CD14-positive monocyte (primary cell): Measurements from ENCODE around the gene MPRIP. TPM values are rescaled to one million over a fixed set of nuclear protein-coding genes. Genes with fewer than 3 reads are reported as not detected.

Experiments
- DNase-seq, 3 donors: peaks; one replicate each; pipeline ENCODE4 v3.0.0-alpha.2; 2011 to 2022
- H2AFZ ChIP-seq: 2 replicates; pipeline ENCODE4 v1.6.0; 2012; ENCODE audit warnings: mild to moderate bottlenecking, low read depth, low read length, inconsistent platforms; ENCODE audit not compliant: insufficient read depth, poor library complexity, severe bottlenecking
- H3K27ac ChIP-seq, 2 donors: 1 replicate in 1 of 2; 2 replicates in 1 of 2; pipeline ENCODE4 v1.5.1; 2012 to 2013; ENCODE audit warnings: low read length in 2 of 2, control low read depth in 1 of 2, inconsistent platforms in 1 of 2, low read depth in 1 of 2, mild to moderate bottlenecking in 1 of 2
- H3K27me3 ChIP-seq, 2 donors: one replicate each; pipeline versions ENCODE4 v1.6.0 to v1.6.1; 2011 to 2013; ENCODE audit warnings: low read length in 2 of 2; ENCODE audit not compliant: control insufficient read depth in 2 of 2, insufficient read depth in 2 of 2
- H3K36me3 ChIP-seq, 2 donors: replicated peaks in 1 of 2; 1 replicate in 1 of 2; 2 replicates in 1 of 2; pipeline versions ENCODE4 v1.5.1 to v1.6.1; 2012 to 2013; ENCODE audit warnings: low read length in 2 of 2, control low read depth in 1 of 2, inconsistent platforms in 1 of 2, mild to moderate bottlenecking in 1 of 2; ENCODE audit not compliant: insufficient read depth in 2 of 2, control insufficient read depth in 1 of 2
- H3K4me1 ChIP-seq, 2 donors: 1 replicate in 1 of 2; 2 replicates in 1 of 2; pipeline versions ENCODE4 v1.5.1 to v1.6.1; 2012 to 2013; ENCODE audit warnings: low read length in 2 of 2, control low read depth in 1 of 2, inconsistent platforms in 1 of 2, mild to moderate bottlenecking in 1 of 2, moderate library complexity in 1 of 2; ENCODE audit not compliant: insufficient read depth in 2 of 2, control insufficient read depth in 1 of 2
- H3K4me2 ChIP-seq: replicated peaks from 2 replicates; pipeline ENCODE3; 2012; ENCODE audit warnings: low read length, moderate library complexity, mild to moderate bottlenecking; ENCODE audit not compliant: poor library complexity, severe bottlenecking; ENCODE audit errors: extremely low read depth
- H3K4me3 ChIP-seq, 3 experiments: fragments of 200-600 bp in 1 of 3; sonication (generic) in 1 of 3; replicated peaks in 1 of 3; 1 replicate in 2 of 3; 2 replicates in 1 of 3; pipeline ENCODE4 v1.5.1; 2011 to 2013; ENCODE audit warnings: low read length in 3 of 3, mild to moderate bottlenecking in 3 of 3, control low read depth in 2 of 3, low read depth in 2 of 3, inconsistent platforms in 1 of 3, moderate library complexity in 1 of 3
- H3K79me2 ChIP-seq: 2 replicates; pipeline ENCODE4 v1.6.0; 2012; ENCODE audit warnings: mild to moderate bottlenecking, control low read depth, inconsistent platforms, low read length, moderate library complexity; ENCODE audit not compliant: insufficient read depth
- H3K9ac ChIP-seq: 2 replicates; pipeline ENCODE4 v1.6.0; 2017; ENCODE audit warnings: low read length, mild to moderate bottlenecking; ENCODE audit not compliant: insufficient read depth, poor library complexity, severe bottlenecking
- H3K9me3 ChIP-seq, 2 donors: replicated peaks in 1 of 2; 1 replicate in 1 of 2; 2 replicates in 1 of 2; pipeline versions ENCODE4 v1.5.1 to v1.6.1; 2012 to 2013; ENCODE audit warnings: low read length in 2 of 2, control low read depth in 1 of 2; ENCODE audit not compliant: control insufficient read depth in 1 of 2, insufficient read depth in 1 of 2
- H4K20me1 ChIP-seq: 2 replicates; pipeline ENCODE4 v1.6.0; 2012; ENCODE audit warnings: mild to moderate bottlenecking, low read length, control low read depth, moderate library complexity; ENCODE audit not compliant: insufficient read depth
- H3K27ac Mint-ChIP-seq, 7 donors: one replicate each; pipeline ENCODE4 v1.8.0; 2020; ENCODE audit warnings: mild to moderate bottlenecking in 7 of 7, mixed read lengths in 7 of 7, moderate library complexity in 6 of 7, inconsistent platforms in 2 of 7
- H3K27me3 Mint-ChIP-seq, 3 donors: one replicate each; pipeline ENCODE4 v1.8.0; 2021 to 2022; ENCODE audit warnings: low read depth in 3 of 3, mild to moderate bottlenecking in 3 of 3, mixed read lengths in 3 of 3, moderate library complexity in 3 of 3, inconsistent platforms in 1 of 3
- H3K36me3 Mint-ChIP-seq, 2 donors: one replicate each; pipeline ENCODE4 v1.8.0; 2020; ENCODE audit warnings: mixed read lengths in 2 of 2, inconsistent platforms in 1 of 2, mild to moderate bottlenecking in 1 of 2
- H3K4me1 Mint-ChIP-seq: one replicate; pipeline ENCODE4 v1.8.0; 2020; ENCODE audit warnings: mild to moderate bottlenecking, mixed read lengths
- H3K4me3 Mint-ChIP-seq, 2 donors: one replicate each; pipeline ENCODE4 v1.8.0; 2020; ENCODE audit warnings: mild to moderate bottlenecking in 2 of 2, mixed read lengths in 2 of 2, moderate library complexity in 1 of 2
- H3K9me3 Mint-ChIP-seq, 7 donors: one replicate each; pipeline ENCODE4 v1.8.0; 2020 to 2022; ENCODE audit warnings: mixed read lengths in 7 of 7, mild to moderate bottlenecking in 6 of 7, moderate library complexity in 6 of 7, inconsistent platforms in 2 of 7
- CTCF ChIP-seq: fragments of 200-600 bp; IDR thresholded peaks from one replicate; pipeline ENCODE4 v1.8.0; 2022; ENCODE audit warnings: antibody characterized with exemption, mild to moderate bottlenecking
- WGBS: methylation state at CpG from one replicate; pipeline ENCODE4 v1.1.5; 2013; ENCODE audit warnings: missing lambda C conversion rate; ENCODE audit not compliant: insufficient coverage; 5-methylcytosine and 5-hydroxymethylcytosine counted together
- intact Hi-C, 2 donors: fragments of 100-400 bp; cut with micrococcal nuclease; formaldehyde crosslinking; loops; one replicate each; pipeline versions ENCODE4 v1.15.0 to v1.15.1; 2023
- polyA plus RNA-seq, 3 donors: library from polyadenylated mRNA; depleted of rRNA in 1 of 3; unstranded in 2 of 3; stranded (reverse) in 1 of 3; fragments of 300-500 nt in 2 of 3; fragments of >200 nt in 1 of 3; fragmentation: Illumina TruSeq in 2 of 3; gene quantifications; 1 replicate in 2 of 3; 2 replicates in 1 of 3; pipeline ENCODE4 v1.2.3, GENCODE V29; 2012 to 2021

MPRIP gene
- polyA plus RNA-seq, 3 donors, result 2.0 to 48.7 (median 2.5) TPM

- peaks cover 0 to 3% (median 0%) of the 10 kb centered on the region in 3 donors for H3K27me3 Mint-ChIP-seq
- H3K36me3 ChIP-seq, result peaks cover 62 to 85% of the 10 kb centered on the region in 2 donors
- TF ChIP-seq CTCF, result no peak
- peak overlapping the region in 2 of 7 donors; percentile 7 to 17 for H3K27ac Mint-ChIP-seq
- no peak overlapping the region for H2AFZ ChIP-seq
- peaks cover 23 to 24% of the 10 kb centered on the region in 2 donors for H3K4me1 ChIP-seq
- no peaks in the 10 kb centered on the region for H4K20me1 ChIP-seq
- H3K9me3 Mint-ChIP-seq, result no peaks in the 10 kb centered on the region
- H3K79me2 ChIP-seq, result no peaks in the 10 kb centered on the region
- no peaks in the 10 kb centered on the region for H3K27me3 ChIP-seq
- H3K4me3 Mint-ChIP-seq, result no peak overlapping the region
- peaks cover 63 to 90% of the 10 kb centered on the region in 2 donors for H3K36me3 Mint-ChIP-seq
- peaks cover 29% of the 10 kb centered on the region for H3K4me1 Mint-ChIP-seq
- no peak overlapping the region for H3K4me2 ChIP-seq
- no peak overlapping the region for H3K9ac ChIP-seq
- H3K4me3 ChIP-seq, result no peak overlapping the region
- no peak overlapping the region for H3K27ac ChIP-seq
- no peaks in the 10 kb centered on the region for H3K9me3 ChIP-seq
- WGBS, result 100% methylated on average over 2 of the region's 13 CpGs
- intact Hi-C loops, result no loop called here
- DNase-seq, result no peak
Observed at GRCh38 chr17:17180741-17181525, 138.7 kb downstream of the MPRIP start.

- no peak overlapping the region for H3K4me3 Mint-ChIP-seq
- H3K9me3 Mint-ChIP-seq, result no peaks in the 10 kb centered on the region
- WGBS, result 96% methylated on average over 14 of the region's 15 CpGs
- Histone ChIP-seq H3K27ac (no peak overlapping the region), H2AFZ (no peak overlapping the region), H3K79me2 (no peaks in the 10 kb centered on the region), H3K9me3 (no peaks in the 10 kb centered on the region), H3K36me3 (peaks cover 58 to 84% of the 10 kb centered on the region in 2 donors), H3K4me1 (peaks cover 22% of the 10 kb centered on the region in 2 donors), H3K27me3 (no peaks in the 10 kb centered on the region), H3K9ac (no peak overlapping the region), H4K20me1 (no peaks in the 10 kb centered on the region), H3K4me3 (no peak overlapping the region), H3K4me2 (no peak overlapping the region)
- peaks cover 0 to 3% (median 0%) of the 10 kb centered on the region in 3 donors for H3K27me3 Mint-ChIP-seq
- H3K36me3 Mint-ChIP-seq, result peaks cover 55 to 80% of the 10 kb centered on the region in 2 donors
- intact Hi-C loops, result no loop called here
- no peak for TF ChIP-seq CTCF
- DNase-seq, result no peak
- H3K27ac Mint-ChIP-seq, result peak overlapping the region in 2 of 7 donors; percentile 35 to 46
- H3K4me1 Mint-ChIP-seq, result peaks cover 30% of the 10 kb centered on the region
Observed at GRCh38 chr17:17181666-17182597, 139.7 kb downstream of the MPRIP start.
